ENCODE data around the gene SCG2.

Gene SCG2

GRCh38 chr2:223585666-223586065 lies 16.5 kb downstream of the SCG2 start:
- Histone ChIP-seq H2AFZ (ENCODE audit: low read depth, low read length) (no peak overlapping the region), H3K4me3 (ENCODE audit: low read length) (no peak overlapping the region)

GRCh38 chr2:223582001-223582400 lies 20.2 kb downstream of the SCG2 start:
- Histone ChIP-seq H3K36me3 (ENCODE audit: insufficient read depth, low read length) (no peaks in the 10 kb centered on the region), H3K4me3 (ENCODE audit: low read length) (no peak overlapping the region), H3K9me3 (ENCODE audit: low read length) (no peaks in the 10 kb centered on the region), H3K27me3 (ENCODE audit: insufficient read depth, low read length) (no peaks in the 10 kb centered on the region), H2AFZ (ENCODE audit: low read depth, low read length) (no peak overlapping the region), H3K4me1 (ENCODE audit: insufficient read depth, low read length) (peaks cover 41% of the 10 kb centered on the region)

More at GRCh38 chr2:223585666-223586065, 16.5 kb downstream of the SCG2 start:
- Histone ChIP-seq H3K36me3 (ENCODE audit: insufficient read depth, low read length) (no peaks in the 10 kb centered on the region), H3K27me3 (ENCODE audit: insufficient read depth, low read length) (no peaks in the 10 kb centered on the region), H3K9me3 (ENCODE audit: low read length) (no peaks in the 10 kb centered on the region), H3K4me1 (ENCODE audit: insufficient read depth, low read length) (peaks cover 54% of the 10 kb centered on the region)

DNA sequence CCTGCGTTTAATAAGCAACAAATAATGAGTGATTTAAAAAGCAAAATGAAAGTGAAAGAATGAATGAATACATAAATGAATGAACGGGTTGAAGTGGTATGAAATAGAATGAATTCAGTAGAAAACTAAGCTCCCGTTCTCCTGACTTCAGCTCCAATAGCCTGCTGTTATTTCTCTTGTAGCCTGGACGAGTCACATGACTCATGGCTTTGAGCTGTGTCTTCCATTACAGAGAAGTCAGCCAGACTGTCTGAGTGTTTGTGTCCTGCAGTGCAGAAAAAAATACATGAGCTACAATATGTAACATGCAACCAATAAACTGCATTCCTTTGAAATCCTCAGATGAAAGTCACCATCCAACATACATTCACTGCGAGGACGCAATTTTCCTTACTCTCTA lies 21.2 kb downstream of the SCG2 start:
- H3K27me3 ChIP-seq (ENCODE audit: insufficient read depth, low read length): no peaks in the 10 kb centered on the region
- H3K4me3 ChIP-seq (ENCODE audit: low read length): no peak overlapping the region
- peak overlapping the region; percentile 86 for H2AFZ ChIP-seq (ENCODE audit: low read depth, low read length)
- no peaks in the 10 kb centered on the region for H3K9me3 ChIP-seq (ENCODE audit: low read length)
- no peaks in the 10 kb centered on the region for H3K36me3 ChIP-seq (ENCODE audit: insufficient read depth, low read length)
- H3K4me1 ChIP-seq (ENCODE audit: insufficient read depth, low read length): peaks cover 30% of the 10 kb centered on the region

DNA sequence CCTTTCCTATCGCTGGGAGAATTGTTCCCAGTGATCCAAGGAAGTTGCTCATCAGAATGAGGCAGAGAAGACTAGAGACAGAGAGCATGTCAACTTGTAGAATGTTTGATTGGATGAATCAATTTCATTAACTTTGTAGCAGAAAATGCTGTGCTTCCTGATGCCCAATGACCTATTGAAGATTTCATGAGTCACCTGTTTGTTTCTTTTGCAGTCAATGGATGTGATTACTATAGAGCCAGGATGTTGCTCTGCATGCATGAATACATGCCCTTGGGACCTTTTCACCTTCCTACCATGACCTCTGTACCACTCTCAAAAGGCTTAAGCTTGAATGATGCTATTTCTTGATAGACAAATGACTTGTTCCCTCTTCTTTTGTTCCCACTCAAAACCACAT lies 23.3 kb downstream of the SCG2 start:
- Histone ChIP-seq H3K4me1 (ENCODE audit: insufficient read depth, low read length) (peaks cover 16% of the 10 kb centered on the region), H3K27me3 (ENCODE audit: insufficient read depth, low read length) (no peaks in the 10 kb centered on the region), H3K36me3 (ENCODE audit: insufficient read depth, low read length) (no peaks in the 10 kb centered on the region)

DNA sequence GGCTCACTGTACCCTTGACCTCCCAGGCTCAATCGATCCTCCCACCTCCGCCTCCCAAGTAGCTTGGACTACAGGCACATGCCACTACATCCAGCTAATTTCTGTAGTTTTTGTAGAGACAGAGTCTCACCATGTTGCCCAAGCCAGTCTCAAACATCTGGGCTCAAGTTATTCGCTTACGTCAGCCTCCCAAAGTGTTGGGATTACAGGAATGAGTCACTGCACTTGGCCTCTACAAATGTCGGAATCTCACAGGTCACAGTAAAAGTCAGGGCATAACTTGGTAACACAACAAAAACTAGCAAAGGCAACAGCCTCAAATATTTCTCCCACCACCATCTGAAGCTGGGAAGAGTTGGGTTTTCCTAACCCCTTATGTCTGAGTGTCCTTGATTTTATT lies 25.3 kb downstream of the SCG2 start:
- no peaks in the 10 kb centered on the region for H3K36me3 ChIP-seq (ENCODE audit: insufficient read depth, low read length)
- no peak overlapping the region for H2AFZ ChIP-seq (ENCODE audit: low read depth, low read length)
- no peak overlapping the region for H3K4me3 ChIP-seq (ENCODE audit: low read length)
- no peaks in the 10 kb centered on the region for H3K27me3 ChIP-seq (ENCODE audit: insufficient read depth, low read length)
- H3K4me1 ChIP-seq (ENCODE audit: insufficient read depth, low read length): peaks cover 16% of the 10 kb centered on the region
- no peaks in the 10 kb centered on the region for H3K9me3 ChIP-seq (ENCODE audit: low read length)

More for the DNA sequence above, 23.3 kb downstream of the SCG2 start:
- Histone ChIP-seq H3K9me3 (ENCODE audit: low read length) (no peaks in the 10 kb centered on the region), H2AFZ (ENCODE audit: low read depth, low read length) (no peak overlapping the region), H3K4me3 (ENCODE audit: low read length) (no peak overlapping the region)

- Histone ChIP-seq H2AFZ (ENCODE audit: low read depth, low read length) (no peak overlapping the region), H3K27me3 (ENCODE audit: insufficient read depth, low read length) (no peaks in the 10 kb centered on the region), H3K9me3 (ENCODE audit: low read length) (no peaks in the 10 kb centered on the region), H3K4me1 (ENCODE audit: insufficient read depth, low read length) (no peaks in the 10 kb centered on the region), H3K4me3 (ENCODE audit: low read length) (no peak overlapping the region), H3K36me3 (ENCODE audit: insufficient read depth, low read length) (no peaks in the 10 kb centered on the region)
These were observed 31.4 kb downstream of the SCG2 start for GRCh38 chr2:223570784-223571183.

DNA sequence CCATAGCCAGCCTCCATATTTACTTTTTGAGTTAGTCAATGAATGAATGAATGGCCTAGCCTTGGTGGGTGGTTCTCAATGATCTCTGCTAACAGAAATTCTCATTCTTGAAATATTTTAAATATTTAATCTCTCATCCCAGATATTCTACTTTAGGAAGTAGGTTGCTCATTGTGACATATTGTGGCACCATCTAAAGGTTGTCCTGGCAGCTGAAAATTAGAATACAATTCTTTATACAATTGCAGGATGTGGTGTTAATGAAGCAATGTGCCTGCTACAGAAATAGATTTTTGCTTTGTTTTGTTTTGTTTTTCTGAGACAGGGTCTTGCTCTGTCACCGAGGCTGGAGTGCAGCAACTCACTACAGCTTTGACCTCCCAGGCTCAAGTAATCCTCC lies 35.8 kb downstream of the SCG2 start:
- no peak overlapping the region for H2AFZ ChIP-seq (ENCODE audit: low read depth, low read length)
- H3K4me3 ChIP-seq (ENCODE audit: low read length): no peak overlapping the region
- no peaks in the 10 kb centered on the region for H3K9me3 ChIP-seq (ENCODE audit: low read length)
- no peaks in the 10 kb centered on the region for H3K27me3 ChIP-seq (ENCODE audit: insufficient read depth, low read length)
- peaks cover 7% of the 10 kb centered on the region for H3K4me1 ChIP-seq (ENCODE audit: insufficient read depth, low read length)
- no peaks in the 10 kb centered on the region for H3K36me3 ChIP-seq (ENCODE audit: insufficient read depth, low read length)

- no peaks in the 10 kb centered on the region for H3K9me3 ChIP-seq (ENCODE audit: low read length)
- H3K4me3 ChIP-seq (ENCODE audit: low read length): no peak overlapping the region
- H3K4me1 ChIP-seq (ENCODE audit: insufficient read depth, low read length): peaks cover 10% of the 10 kb centered on the region
These were observed 38.7 kb downstream of the SCG2 start for GRCh38 chr2:223563462-223563861.

GRCh38 chr2:223562078-223562477 lies 40.1 kb downstream of the SCG2 start:
- Histone ChIP-seq H3K27me3 (ENCODE audit: insufficient read depth, low read length) (no peaks in the 10 kb centered on the region), H3K4me3 (ENCODE audit: low read length) (no peak overlapping the region), H3K9me3 (ENCODE audit: low read length) (no peaks in the 10 kb centered on the region), H2AFZ (ENCODE audit: low read depth, low read length) (no peak overlapping the region), H3K4me1 (ENCODE audit: insufficient read depth, low read length) (peaks cover 10% of the 10 kb centered on the region), H3K36me3 (ENCODE audit: insufficient read depth, low read length) (no peaks in the 10 kb centered on the region)

More at GRCh38 chr2:223563462-223563861, 38.7 kb downstream of the SCG2 start:
- no peaks in the 10 kb centered on the region for H3K27me3 ChIP-seq (ENCODE audit: insufficient read depth, low read length)
- H2AFZ ChIP-seq (ENCODE audit: low read depth, low read length): no peak overlapping the region
- no peaks in the 10 kb centered on the region for H3K36me3 ChIP-seq (ENCODE audit: insufficient read depth, low read length)

DNA sequence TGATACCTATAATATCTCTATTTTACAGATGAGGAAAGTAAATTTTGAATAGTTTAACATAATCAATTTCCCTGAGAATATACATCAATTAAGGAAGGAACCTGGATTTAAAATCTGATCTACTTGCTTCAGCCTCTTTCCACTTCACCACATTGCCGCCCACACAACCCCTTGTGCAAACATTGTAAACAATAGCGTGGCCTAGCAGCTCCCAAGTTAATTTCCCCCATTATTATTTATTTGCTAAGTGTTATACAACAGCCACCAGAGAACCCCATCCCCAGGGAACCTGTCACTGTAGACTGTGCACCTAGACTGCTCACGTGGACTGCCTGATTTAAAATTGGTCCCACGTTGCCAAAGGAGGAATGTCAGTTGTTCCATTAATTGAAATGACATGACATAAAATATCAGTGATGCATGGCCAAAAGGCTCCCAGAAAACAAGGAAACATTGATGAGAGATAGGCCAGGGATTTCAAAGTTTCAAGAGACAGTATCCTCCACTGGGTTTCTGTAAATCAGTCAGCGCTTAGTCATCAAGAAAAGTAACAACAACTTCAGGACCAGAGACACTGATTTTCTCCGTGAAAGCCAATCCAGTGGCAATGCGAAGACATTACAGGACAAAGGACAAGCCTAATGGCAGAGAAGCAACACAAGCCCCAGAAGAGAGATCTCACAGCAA lies 41.3 kb downstream of the SCG2 start:
- Histone ChIP-seq H2AFZ (ENCODE audit: low read depth, low read length) (no peak overlapping the region), H3K36me3 (ENCODE audit: insufficient read depth, low read length) (no peaks in the 10 kb centered on the region), H3K4me1 (ENCODE audit: insufficient read depth, low read length) (peaks cover 10% of the 10 kb centered on the region), H3K27me3 (ENCODE audit: insufficient read depth, low read length) (no peaks in the 10 kb centered on the region), H3K9me3 (ENCODE audit: low read length) (no peaks in the 10 kb centered on the region), H3K4me3 (ENCODE audit: low read length) (no peak overlapping the region)

DNA sequence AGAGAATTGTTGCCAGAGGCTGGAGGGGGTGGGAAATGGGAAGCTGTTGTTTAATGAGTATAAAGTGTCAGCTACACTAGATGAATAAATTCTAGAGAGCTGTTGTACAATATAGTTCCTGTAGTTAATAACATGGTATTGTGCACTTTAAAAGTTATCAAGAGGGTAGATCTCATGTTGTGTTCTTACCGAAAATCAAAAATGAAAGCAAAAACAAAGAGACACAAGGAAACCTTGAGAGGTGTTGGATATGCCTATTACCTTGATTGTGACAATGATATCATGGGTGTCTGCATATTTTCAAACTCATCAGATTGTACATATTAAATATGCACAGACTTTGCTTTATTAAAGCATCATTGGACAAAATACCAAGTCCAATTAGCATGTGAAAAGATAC lies 43.2 kb downstream of the SCG2 start:
- Histone ChIP-seq H2AFZ (ENCODE audit: low read depth, low read length) (no peak overlapping the region), H3K4me1 (ENCODE audit: insufficient read depth, low read length) (peaks cover 10% of the 10 kb centered on the region), H3K4me3 (ENCODE audit: low read length) (no peak overlapping the region), H3K9me3 (ENCODE audit: low read length) (no peaks in the 10 kb centered on the region), H3K36me3 (ENCODE audit: insufficient read depth, low read length) (no peaks in the 10 kb centered on the region), H3K27me3 (ENCODE audit: insufficient read depth, low read length) (no peaks in the 10 kb centered on the region)

GRCh38 chr2:223554923-223555322 lies 47.2 kb downstream of the SCG2 start:
- Histone ChIP-seq H3K36me3 (ENCODE audit: insufficient read depth, low read length) (no peaks in the 10 kb centered on the region), H3K27me3 (ENCODE audit: insufficient read depth, low read length) (no peaks in the 10 kb centered on the region), H3K4me1 (ENCODE audit: insufficient read depth, low read length) (no peaks in the 10 kb centered on the region), H3K4me3 (ENCODE audit: low read length) (no peak overlapping the region), H3K9me3 (ENCODE audit: low read length) (no peaks in the 10 kb centered on the region), H2AFZ (ENCODE audit: low read depth, low read length) (no peak overlapping the region)

GRCh38 chr2:223549215-223549614 lies 52.9 kb downstream of the SCG2 start:
- no peaks in the 10 kb centered on the region for H3K9me3 ChIP-seq (ENCODE audit: low read length)
- peaks cover 18% of the 10 kb centered on the region for H3K4me1 ChIP-seq (ENCODE audit: insufficient read depth, low read length)
- no peak overlapping the region for H3K4me3 ChIP-seq (ENCODE audit: low read length)
- no peaks in the 10 kb centered on the region for H3K27me3 ChIP-seq (ENCODE audit: insufficient read depth, low read length)
- no peak overlapping the region for H2AFZ ChIP-seq (ENCODE audit: low read depth, low read length)
- no peaks in the 10 kb centered on the region for H3K36me3 ChIP-seq (ENCODE audit: insufficient read depth, low read length)

DNA sequence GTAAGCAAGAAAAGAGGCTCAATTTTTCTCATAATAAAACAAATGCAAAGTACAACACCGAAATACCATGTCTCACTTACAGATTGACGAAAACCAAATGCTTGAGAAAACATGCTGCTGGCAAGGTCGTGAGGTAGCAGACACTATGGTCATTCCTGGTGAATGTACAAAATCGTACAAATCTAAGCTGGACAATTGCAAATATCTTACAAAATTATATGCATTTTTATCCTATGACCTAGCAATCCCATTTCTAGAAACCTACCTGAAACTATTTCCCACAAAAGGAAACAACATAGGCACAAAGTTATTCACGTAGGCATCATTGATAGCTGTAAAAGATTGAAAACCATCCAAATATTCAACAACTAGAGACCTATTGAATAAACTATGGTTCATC lies 54.0 kb downstream of the SCG2 start:
- no peaks in the 10 kb centered on the region for H3K9me3 ChIP-seq (ENCODE audit: low read length)
- no peaks in the 10 kb centered on the region for H3K36me3 ChIP-seq (ENCODE audit: insufficient read depth, low read length)
- H3K4me1 ChIP-seq (ENCODE audit: insufficient read depth, low read length): peaks cover 18% of the 10 kb centered on the region
- H3K27me3 ChIP-seq (ENCODE audit: insufficient read depth, low read length): no peaks in the 10 kb centered on the region
- no peak overlapping the region for H2AFZ ChIP-seq (ENCODE audit: low read depth, low read length)
- H3K4me3 ChIP-seq (ENCODE audit: low read length): no peak overlapping the region

Data from neuron (in vitro differentiated cells).